Endothelial cell of hepatic sinusoid (primary cell): Measurements from ENCODE around the gene CEP112.
"Not testable (repeated sequence)": the region's sequence is repeated elsewhere in the genome, so short reads cannot be mapped to it uniquely, and the experiment has no call there.

ENCODE experiments used
- in situ Hi-C: cut with HindIII; loops from 2 replicates; pipeline ENCODE4 v1.10.0; 2017; ENCODE audit warnings: low sequenced_read_pairs

Gene CEP112

GRCh38 chr17:65711671-65712276 is 480.2 kb downstream of the CEP112 start:
- in situ Hi-C loops, result loop anchor here (25.0 kb wide), 1 partner anchor 124 kb away; no protein-coding TSS in a partner anchor

GRCh38 chr17:65707780-65708179 is 484.2 kb downstream of the CEP112 start:
- in situ Hi-C loops, result loop anchor here (25.0 kb wide), 1 partner anchor 120 kb away; no protein-coding TSS in a partner anchor

GRCh38 chr17:65704731-65705130 is 487.2 kb downstream of the CEP112 start:
- in situ Hi-C loops, result loop anchor here (25.0 kb wide), 1 partner anchor 117 kb away; no protein-coding TSS in a partner anchor

DNA sequence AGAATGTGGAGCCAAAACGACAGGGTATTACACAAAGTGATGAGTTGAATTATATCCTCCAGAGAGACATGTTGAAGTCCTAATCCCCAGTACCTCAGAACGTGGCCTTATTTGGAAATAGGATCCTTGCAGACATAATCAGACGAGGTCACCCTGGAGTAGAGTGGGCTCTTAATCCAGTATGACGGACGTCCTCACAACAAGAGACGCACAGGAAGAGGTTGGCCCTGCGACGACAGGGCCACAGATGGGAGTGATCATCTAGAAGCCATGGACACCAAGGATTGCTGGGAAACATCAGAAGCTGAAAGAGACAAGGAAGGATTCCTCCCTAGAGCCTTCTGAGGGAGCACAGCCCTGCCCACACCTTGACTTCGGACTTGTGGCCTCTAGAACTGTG is 488.0 kb downstream of the CEP112 start:
- in situ Hi-C loops, result loop anchor here (25.0 kb wide), 1 partner anchor 117 kb away; no protein-coding TSS in a partner anchor

DNA sequence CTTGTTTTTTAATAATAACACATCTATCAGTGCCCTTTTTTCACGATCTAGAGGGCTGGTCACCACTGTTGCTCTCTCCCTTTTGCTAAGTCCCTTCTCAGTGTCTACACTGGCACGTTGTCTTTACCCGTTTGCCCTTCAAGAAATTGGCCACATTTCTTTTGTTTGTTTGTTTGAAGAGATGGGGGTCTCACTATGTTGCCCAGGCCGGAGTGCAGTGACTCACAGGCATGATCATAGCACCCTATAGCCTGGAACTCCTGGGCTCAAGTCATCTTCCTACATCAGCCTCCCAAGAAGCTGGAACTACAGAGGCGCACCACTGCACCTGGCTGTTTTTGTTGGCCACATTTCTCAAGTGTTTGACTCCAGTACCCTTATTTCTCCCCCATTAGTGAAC is 492.5 kb downstream of the CEP112 start:
- in situ Hi-C loops, result no loop called here

- in situ Hi-C loops, result no loop called here
These were observed 493.4 kb downstream of the CEP112 start for GRCh38 chr17:65698381-65699061.

GRCh38 chr17:65697661-65698060 is 494.3 kb downstream of the CEP112 start:
- in situ Hi-C loops, result no loop called here

- in situ Hi-C loops, result no loop called here
These were observed 495.1 kb downstream of the CEP112 start for GRCh38 chr17:65696739-65697394.

DNA sequence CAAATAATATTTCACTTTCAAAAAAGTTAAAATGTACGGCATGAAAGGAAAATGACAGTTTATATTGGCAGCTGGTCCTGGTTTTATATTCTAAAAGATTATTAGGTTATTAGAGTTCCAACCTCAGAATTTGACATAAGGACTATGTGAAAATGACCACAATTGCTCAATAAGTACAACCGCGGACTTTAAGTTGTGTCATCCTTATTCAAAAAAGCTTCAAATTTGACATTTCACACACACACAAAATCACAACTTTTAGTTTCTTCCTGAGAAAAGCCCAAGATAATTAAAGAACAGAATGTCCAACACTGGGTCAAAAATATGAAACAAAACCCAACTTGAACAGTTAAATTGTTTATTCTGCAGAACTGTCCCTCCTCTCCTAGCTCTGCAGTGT is 497.3 kb downstream of the CEP112 start:
- in situ Hi-C loops, result no loop called here

- in situ Hi-C loops, result no loop called here
These were observed 501.2 kb downstream of the CEP112 start for GRCh38 chr17:65690626-65691310.

GRCh38 chr17:65688307-65688706 is 503.6 kb downstream of the CEP112 start:
- in situ Hi-C loops, result no loop called here

GRCh38 chr17:65685110-65685509 is 506.8 kb downstream of the CEP112 start:
- in situ Hi-C loops, result no loop called here

- in situ Hi-C loops, result no loop called here
These were observed 507.3 kb downstream of the CEP112 start for GRCh38 chr17:65684631-65685030.

GRCh38 chr17:65683428-65683827 is 508.5 kb downstream of the CEP112 start:
- in situ Hi-C loops, result no loop called here

- in situ Hi-C loops, result not testable (repeated sequence)
These were observed 510.2 kb downstream of the CEP112 start for GRCh38 chr17:65681763-65682162.

DNA sequence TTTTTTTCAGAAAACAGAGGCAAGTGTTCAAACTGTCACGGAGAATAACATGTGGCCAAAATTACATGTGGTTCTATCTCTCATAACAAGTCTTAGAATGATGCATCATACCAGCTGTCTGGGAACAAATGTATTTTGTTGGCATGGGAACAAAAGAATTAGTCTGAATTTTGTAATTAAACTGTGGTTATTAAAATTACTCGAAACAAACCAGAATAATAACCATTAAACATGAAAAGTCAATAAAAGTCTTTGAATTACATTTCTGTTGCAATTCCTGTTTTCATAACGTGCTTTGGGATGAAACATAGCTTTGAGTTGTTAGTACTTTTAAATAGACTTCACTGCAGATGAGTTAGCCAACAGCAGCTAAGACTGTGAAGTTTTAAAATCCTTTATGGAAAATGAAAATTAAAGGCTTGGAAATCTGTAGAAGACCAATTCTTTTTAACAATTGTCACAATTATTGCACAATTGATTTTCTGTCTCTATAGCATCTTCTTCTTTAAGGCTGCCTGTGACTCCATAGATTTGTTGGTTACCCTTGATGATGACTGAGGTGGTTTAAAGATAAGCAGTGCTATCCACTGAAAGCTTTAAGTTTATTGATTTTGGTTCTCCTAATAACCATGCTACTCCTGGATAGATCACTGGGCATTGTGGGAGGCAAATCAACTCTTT is 512.6 kb downstream of the CEP112 start:
- in situ Hi-C loops, result no loop called here

- in situ Hi-C loops, result no loop called here
These were observed 513.4 kb downstream of the CEP112 start for GRCh38 chr17:65678546-65678945.

GRCh38 chr17:65677932-65678331 is 514.0 kb downstream of the CEP112 start:
- in situ Hi-C loops, result no loop called here

DNA sequence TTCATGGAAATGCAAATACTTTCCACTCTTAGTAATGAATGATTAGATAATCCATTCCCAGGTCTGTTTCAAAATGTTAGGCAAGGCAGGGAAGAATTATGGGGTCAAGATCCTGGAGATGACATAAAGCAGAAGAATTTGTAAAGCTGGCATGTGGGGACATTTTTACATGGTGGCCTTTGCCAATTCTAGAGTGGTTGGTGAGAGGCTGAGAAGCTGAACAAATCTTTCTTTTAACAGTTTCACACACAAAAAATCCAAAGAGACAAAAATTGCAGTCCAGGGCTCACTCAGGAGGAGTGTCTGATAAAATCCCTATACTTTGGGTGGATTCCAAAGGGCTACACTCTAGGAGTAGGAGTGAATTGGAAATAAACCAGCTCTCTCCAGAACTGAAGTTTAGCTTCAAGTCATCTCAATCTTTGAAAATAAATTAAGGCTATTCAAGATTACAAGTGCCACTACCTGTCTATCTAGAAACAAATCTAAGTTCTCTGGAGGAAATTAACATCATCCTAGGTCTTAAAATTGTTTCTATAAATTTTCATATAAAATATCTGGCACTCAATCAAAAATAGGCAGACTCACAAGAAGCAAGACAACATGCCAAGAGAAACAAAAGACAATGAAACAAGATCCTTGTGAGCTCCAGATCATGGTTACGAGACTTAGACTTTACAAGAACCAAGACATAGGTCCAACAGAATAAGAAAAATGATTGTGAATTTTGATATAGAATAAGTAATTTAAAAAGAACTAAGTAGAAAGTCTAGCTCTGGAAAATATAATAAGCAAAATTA is 517.5 kb downstream of the CEP112 start:
- in situ Hi-C loops, result no loop called here
